SK-N-SH (cell line): ENCODE data around the gene GNL3. TPM values are rescaled to one million over a fixed set of nuclear protein-coding genes. Genes with fewer than 3 reads are reported as not detected.

Experiments
- CTCF ChIA-PET: fragments of 300-600, 350-600 bp; formaldehyde crosslinking; extraction: SDS; loops from one replicate; lab custom pipeline; 2021; lab: Yijun Ruan, JAX
- POLR2A ChIA-PET: fragments of 350-600 bp; sonication (Branson Sonifier 250); formaldehyde crosslinking; extraction: SDS; loops from one replicate; lab custom pipeline; 2020; ENCODE audit warnings: antibody characterized with exemption, inconsistent platforms; lab: Yijun Ruan, JAX
- DNase-seq: peaks from one replicate; pipeline ENCODE4 v3.0.0; 2012
- H2AFZ ChIP-seq: fragments of 200-600 bp; sonication (generic); 2 replicates; pipeline ENCODE4 v1.8.1; 2016; ENCODE audit warnings: antibody characterized with exemption, mild to moderate bottlenecking, low read depth
- H3F3A ChIP-seq: fragments of 200-600 bp; sonication (generic); replicated peaks from 2 replicates; pipeline ENCODE3; 2016; ENCODE audit warnings: antibody characterized with exemption, mild to moderate bottlenecking; ENCODE audit not compliant: insufficient read depth
- H3K27ac ChIP-seq, 2 experiments: fragments of 200-500 bp in 1 of 2; fragments of 200-600 bp in 1 of 2; sonication (Bioruptor generic) in 1 of 2; sonication (generic), shearing (Covaris generic) in 1 of 2; 2 replicates each; pipeline versions ENCODE4 v1.5.1 to v1.6.1; 2014 to 2016; ENCODE audit warnings: low read depth in 2 of 2, inconsistent platforms in 1 of 2, low read length in 1 of 2, mild to moderate bottlenecking in 1 of 2, mixed read lengths in 1 of 2
- H3K27me3 ChIP-seq: fragments of 200-600 bp; sonication (generic), shearing (Covaris generic); 2 replicates; pipeline ENCODE4 v1.6.1; 2016; ENCODE audit warnings: mixed run types; ENCODE audit not compliant: insufficient read depth
- H3K36me3 ChIP-seq, 2 experiments: fragments of 200-500 bp in 1 of 2; fragments of 200-600 bp in 1 of 2; sonication (Bioruptor generic) in 1 of 2; sonication (generic) in 1 of 2; replicated peaks in 1 of 2; 2 replicates each; pipeline versions ENCODE3 to v1.5.1; 2014 to 2016; ENCODE audit warnings: low read length in 1 of 2, mild to moderate bottlenecking in 1 of 2; ENCODE audit not compliant: insufficient read depth in 2 of 2, control insufficient read depth in 1 of 2
- H3K4me1 ChIP-seq, 2 experiments: fragments of 200-500 bp in 1 of 2; fragments of 200-600 bp in 1 of 2; sonication (Bioruptor generic) in 1 of 2; sonication (generic), shearing (Covaris generic) in 1 of 2; 2 replicates each; pipeline versions ENCODE4 v1.5.1 to v1.6.1; 2014 to 2016; ENCODE audit warnings: low read depth in 1 of 2, low read length in 1 of 2, mixed run types in 1 of 2; ENCODE audit not compliant: insufficient read depth in 2 of 2, control insufficient read depth in 1 of 2
- H3K4me2 ChIP-seq: fragments of 200-600 bp; sonication (generic), shearing (Covaris generic); 2 replicates; pipeline ENCODE4 v1.6.1; 2017; ENCODE audit warnings: mixed run types
- H3K4me3 ChIP-seq, 2 experiments: fragments of 200-500 bp in 1 of 2; fragments of 200-600 bp in 1 of 2; sonication (Bioruptor generic) in 1 of 2; sonication (generic), shearing (Covaris generic) in 1 of 2; 2 replicates each; pipeline versions ENCODE4 v1.5.1 to v1.8.1; 2014 to 2016; ENCODE audit warnings: low read depth in 2 of 2, inconsistent platforms in 1 of 2, low read length in 1 of 2, mild to moderate bottlenecking in 1 of 2, mixed read lengths in 1 of 2, moderate library complexity in 1 of 2
- H3K79me2 ChIP-seq: fragments of 200-600 bp; sonication (generic); 2 replicates; pipeline ENCODE4 v1.8.1; 2017; ENCODE audit warnings: mild to moderate bottlenecking; ENCODE audit not compliant: insufficient read depth
- H3K9ac ChIP-seq: fragments of 200-600 bp; sonication (generic); 2 replicates; pipeline ENCODE4 v1.6.1; 2017; ENCODE audit warnings: mixed run types
- H3K9me2 ChIP-seq: fragments of 200-600 bp; sonication (generic); 2 replicates; pipeline ENCODE4 v1.6.1; 2017; ENCODE audit warnings: mixed run types
- H3K9me3 ChIP-seq: fragments of 200-600 bp; sonication (generic); 2 replicates; pipeline ENCODE4 v1.6.1; 2017; ENCODE audit warnings: mixed run types, mild to moderate bottlenecking, moderate library complexity
- H4K20me1 ChIP-seq: fragments of 200-600 bp; sonication (generic); 2 replicates; pipeline ENCODE4 v1.6.1; 2017; ENCODE audit warnings: mild to moderate bottlenecking, mixed run types; ENCODE audit not compliant: insufficient read depth
- EP300 ChIP-seq, 2 experiments: IDR thresholded peaks; 2 replicates each; pipeline versions ENCODE4 v1.4.0 to v1.6.1; 2012; ENCODE audit warnings: borderline replicate concordance in 1 of 2, low read depth in 1 of 2, low read length in 1 of 2
- FOXJ3 ChIP-seq: sonication (generic); formaldehyde crosslinking; IDR thresholded peaks from 2 replicates; pipeline ENCODE4 v1.5.1; 2020; ENCODE audit warnings: mild to moderate bottlenecking, missing genetic modification reagents
- MEF2A ChIP-seq: IDR thresholded peaks from 2 replicates; pipeline ENCODE4 v1.4.0; 2012; ENCODE audit warnings: low read depth, borderline replicate concordance
- MXI1 ChIP-seq: IDR thresholded peaks from 2 replicates; pipeline ENCODE4 v1.6.1; 2012; ENCODE audit warnings: mild to moderate bottlenecking, low read depth, low read length, improper control_type of control experiment
- PBX3 ChIP-seq: IDR thresholded peaks from 2 replicates; pipeline ENCODE4; 2012
- REST ChIP-seq: IDR thresholded peaks from 2 replicates; pipeline ENCODE4 v1.6.1; 2012; ENCODE audit warnings: mild to moderate bottlenecking, low read depth, low read length, moderate library complexity
- RFX5 ChIP-seq: IDR thresholded peaks from 2 replicates; pipeline ENCODE4 v1.6.1; 2012; ENCODE audit warnings: mild to moderate bottlenecking, improper control_type of control experiment, low read length
- USF2 ChIP-seq: fragments of 150-350 bp; IDR thresholded peaks from 2 replicates; pipeline ENCODE4 v1.6.1; 2017; ENCODE audit warnings: antibody characterized with exemption, low read length, low read depth, borderline replicate concordance
- WGBS: methylation state at CpG from one replicate; pipeline ENCODE4 v1.1.6; 2017; ENCODE audit warnings: low lambda C conversion rate; 5-methylcytosine and 5-hydroxymethylcytosine counted together
- polyA plus RNA-seq, 3 experiments: library from polyadenylated mRNA; depleted of rRNA; stranded (reverse); fragments of >200 nt; gene quantifications; 2 replicates each; pipeline ENCODE4 v1.2.3, GENCODE V29; 2012
- TF ChIP-seq, protein P1 (sequence below): IDR thresholded peaks from 2 replicates; pipeline ENCODE4 v1.4.0; 2012; ENCODE audit warnings: low read depth, borderline replicate concordance

Gene GNL3
- polyA plus RNA-seq, 1 of the 3 experiments (the other 2 are of a cell fraction) = 55.0 TPM

- CTCF ChIA-PET = interaction anchor here (1.4 to 1.6 kb wide), 2 partner anchors 14 to 219 kb away, joined by 3 to 4 read pairs; no protein-coding TSS in a partner anchor
- H3K9me2 ChIP-seq = no peaks in the 10 kb centered on the region
- no peak overlapping the region for H2AFZ ChIP-seq
- no peak for DNase-seq
- H3K27ac ChIP-seq = peak overlapping the region in 1 of 2 experiments; percentile 6; a peak in 1 of 4 replicates
- TF ChIP-seq FOXJ3 (CRISPR knock-in tag) = no peak
- TF ChIP-seq RFX5 = no peak
- TF ChIP-seq, protein P1, sequence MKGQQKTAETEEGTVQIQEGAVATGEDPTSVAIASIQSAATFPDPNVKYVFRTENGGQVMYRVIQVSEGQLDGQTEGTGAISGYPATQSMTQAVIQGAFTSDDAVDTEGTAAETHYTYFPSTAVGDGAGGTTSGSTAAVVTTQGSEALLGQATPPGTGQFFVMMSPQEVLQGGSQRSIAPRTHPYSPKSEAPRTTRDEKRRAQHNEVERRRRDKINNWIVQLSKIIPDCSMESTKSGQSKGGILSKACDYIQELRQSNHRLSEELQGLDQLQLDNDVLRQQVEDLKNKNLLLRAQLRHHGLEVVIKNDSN = no peak
- TF ChIP-seq PBX3 = no peak
- TF ChIP-seq USF2 = no peak
- TF ChIP-seq MXI1 = no peak
- TF ChIP-seq REST = no peak
- TF ChIP-seq EP300 (IDR thresholded peaks at IDR 0.05; ENCODE audit: borderline replicate concordance in 1 of 2, low read depth in 1 of 2, low read length in 1 of 2) = no peak
- no peak for TF ChIP-seq MEF2A
- TF ChIP-seq, all 33 proteins: peak for 0
- peaks cover 79 to 86% of the 10 kb centered on the region in 2 experiments for H3K36me3 ChIP-seq
- POLR2A ChIA-PET = no interaction called here
- H3K79me2 ChIP-seq = peaks cover 60% of the 10 kb centered on the region
- no peak overlapping the region for H3K4me3 ChIP-seq
- no peaks in the 10 kb centered on the region for H3K27me3 ChIP-seq
- 79% methylated on average over 2 of the region's 2 CpGs for WGBS
- peaks cover 43% of the 10 kb centered on the region for H3F3A ChIP-seq
- H4K20me1 ChIP-seq = no peaks in the 10 kb centered on the region
- no peaks in the 10 kb centered on the region for H3K9me3 ChIP-seq
- H3K4me1 ChIP-seq = peaks cover 5 to 9% of the 10 kb centered on the region in 2 experiments; a peak in 2 of 4 replicates
- H3K9ac ChIP-seq = no peak overlapping the region
- H3K4me2 ChIP-seq = no peak overlapping the region
These were observed 4.7 kb downstream of the GNL3 start for GRCh38 chr3:52690560-52690959.
